CD8-positive, alpha-beta memory T cell (primary cell): ENCODE data around the gene PYGO1. TPM values are rescaled to one million over a fixed set of nuclear protein-coding genes. Genes with fewer than 3 reads are reported as not detected.

Source experiments
- CTCF ChIA-PET: fragments of 350-600 bp; sonication (Branson Sonifier 250); formaldehyde crosslinking; loops from one replicate; lab custom pipeline; 2021; ENCODE audit warnings: antibody characterized with exemption; lab: Charles Lee
- POLR2A ChIA-PET: fragments of 350-600 bp; sonication (Branson Sonifier 250); formaldehyde crosslinking; loops from one replicate; lab custom pipeline; 2021; ENCODE audit warnings: antibody characterized with exemption; lab: Charles Lee
- DNase-seq, 5 donors: peaks; one replicate each; pipeline versions ENCODE4 v3.0.0 to v3.0.0-alpha.2; 2020 to 2022; ENCODE audit warnings: mixed read lengths in 1 of 5
- H3K27ac ChIP-seq: one replicate; pipeline ENCODE4 v1.7.0; 2013; ENCODE audit warnings: low read depth, mild to moderate bottlenecking, low read length, moderate library complexity
- H3K27me3 ChIP-seq: 2 replicates; pipeline ENCODE4 v1.7.0; 2013; ENCODE audit warnings: low read length, mild to moderate bottlenecking; ENCODE audit not compliant: insufficient read depth, poor library complexity, severe bottlenecking
- H3K36me3 ChIP-seq: 2 replicates; pipeline ENCODE4 v1.7.0; 2013; ENCODE audit warnings: mild to moderate bottlenecking, low read length, moderate library complexity; ENCODE audit not compliant: insufficient read depth
- H3K4me1 ChIP-seq: 2 replicates; pipeline ENCODE4 v1.7.0; 2013; ENCODE audit warnings: mild to moderate bottlenecking, low read length, moderate library complexity; ENCODE audit not compliant: insufficient read depth
- H3K4me3 ChIP-seq: 2 replicates; pipeline ENCODE4 v1.7.0; 2013; ENCODE audit warnings: mild to moderate bottlenecking, low read length
- H3K9me3 ChIP-seq: 2 replicates; pipeline ENCODE4 v1.7.0; 2013; ENCODE audit warnings: mild to moderate bottlenecking, low read length
- H3K27ac Mint-ChIP-seq, 8 donors: one replicate each; pipeline ENCODE4 v1.8.0; 2020 to 2021; ENCODE audit warnings: mixed read lengths in 8 of 8, mild to moderate bottlenecking in 6 of 8, inconsistent platforms in 3 of 8, moderate library complexity in 3 of 8
- H3K27me3 Mint-ChIP-seq, 2 donors: one replicate each; pipeline ENCODE4 v1.8.0; 2020 to 2021; ENCODE audit warnings: mixed read lengths in 2 of 2, mild to moderate bottlenecking in 1 of 2, moderate library complexity in 1 of 2
- H3K36me3 Mint-ChIP-seq, 3 donors: one replicate each; pipeline ENCODE4 v1.8.0; 2020 to 2021; ENCODE audit warnings: mixed read lengths in 3 of 3, inconsistent platforms in 1 of 3, mild to moderate bottlenecking in 1 of 3
- H3K4me1 Mint-ChIP-seq, 3 donors: one replicate each; pipeline ENCODE4 v1.8.0; 2020 to 2021; ENCODE audit warnings: mixed read lengths in 3 of 3, inconsistent platforms in 1 of 3, mild to moderate bottlenecking in 1 of 3
- H3K4me3 Mint-ChIP-seq, 7 donors: one replicate each; pipeline ENCODE4 v1.8.0; 2020 to 2021; ENCODE audit warnings: mixed read lengths in 7 of 7, mild to moderate bottlenecking in 6 of 7, moderate library complexity in 4 of 7, inconsistent platforms in 2 of 7
- H3K9me3 Mint-ChIP-seq, 5 donors: one replicate each; pipeline ENCODE4 v1.8.0; 2020 to 2022; ENCODE audit warnings: mixed read lengths in 5 of 5, mild to moderate bottlenecking in 3 of 5, moderate library complexity in 2 of 5, inconsistent platforms in 1 of 5
- polyA plus RNA-seq: library from polyadenylated mRNA; unstranded; fragments of 300-500 nt; fragmentation: Illumina TruSeq; gene quantifications from one replicate; pipeline ENCODE4 v1.2.3, GENCODE V29; 2021
- total RNA-seq, 2 experiments: library from RNA; stranded (reverse); gene quantifications; one replicate each; pipeline ENCODE4 v1.2.3, GENCODE V29; 2021

The PYGO1 gene
- total and polyA plus RNA-seq, 3 experiments from 2014 or later: 0.07 TPM; not detected in 2

DNA sequence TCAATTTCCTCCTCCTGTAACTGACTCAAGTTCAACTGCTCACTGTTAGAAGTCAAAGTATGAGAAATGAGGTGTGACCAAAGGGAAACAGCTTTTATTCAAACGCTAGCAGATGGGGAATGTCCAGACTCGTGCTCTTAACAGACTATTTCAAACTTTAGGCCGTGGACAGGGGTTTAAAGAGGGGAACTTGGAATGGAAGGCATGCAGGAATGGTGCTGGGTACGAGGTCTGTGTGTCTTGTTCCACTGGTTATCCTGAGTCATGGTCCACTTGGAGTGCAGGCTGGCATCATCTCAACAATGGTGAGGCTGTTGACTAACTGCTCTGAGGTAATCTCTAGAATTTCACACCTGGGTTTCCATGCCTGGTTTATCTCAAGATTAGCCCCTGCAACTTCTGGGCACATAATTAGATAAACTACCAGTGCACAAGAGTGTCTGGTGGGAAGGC is 57.3 kb downstream of the PYGO1 start:
- CTCF ChIA-PET: no interaction called here
- Mint-ChIP-seq H3K9me3 (peaks cover 0 to 5% (median 0%) of the 10 kb centered on the region in 5 donors), H3K36me3 (peaks cover 0 to 3% (median 0%) of the 10 kb centered on the region in 3 donors), H3K4me3 (no peak overlapping the region), H3K27ac (no peak overlapping the region), H3K27me3 (peaks cover 7 to 8% of the 10 kb centered on the region in 2 donors), H3K4me1 (peaks cover 0 to 10% (median 6%) of the 10 kb centered on the region in 3 donors)
- H3K4me3 ChIP-seq: no peak overlapping the region
- no peak overlapping the region for H3K27ac ChIP-seq
- H3K27me3 ChIP-seq: no peaks in the 10 kb centered on the region
- DNase-seq: no peak
- no peaks in the 10 kb centered on the region for H3K4me1 ChIP-seq
- H3K36me3 ChIP-seq: no peaks in the 10 kb centered on the region
- H3K9me3 ChIP-seq: no peaks in the 10 kb centered on the region
- POLR2A ChIA-PET: interaction anchor here (0.6 kb wide), 1 partner anchor 323 kb away, joined by 3 read pairs; no protein-coding TSS in a partner anchor

DNA sequence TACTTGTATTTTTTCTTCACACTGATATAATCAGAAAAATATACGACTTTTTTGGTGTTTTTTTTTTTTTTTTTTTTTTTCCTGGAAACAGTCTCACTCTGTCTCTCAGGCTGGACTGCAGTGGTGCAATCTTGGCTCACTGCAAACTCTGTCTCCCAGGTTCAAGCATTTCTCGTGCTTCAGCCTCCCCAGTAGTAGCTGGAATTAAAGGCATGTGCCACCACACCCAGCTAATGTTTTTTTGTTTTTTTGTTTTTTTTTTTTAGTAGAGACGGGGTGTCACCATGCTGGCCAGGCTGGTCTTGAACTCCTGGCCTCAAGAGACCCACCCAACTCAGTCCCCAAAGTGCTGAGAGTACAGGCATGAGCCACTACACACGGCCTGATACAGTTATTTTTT is 59.3 kb downstream of the PYGO1 start:
- Histone ChIP-seq H3K27ac (no peak overlapping the region), H3K4me1 (no peaks in the 10 kb centered on the region), H3K27me3 (no peaks in the 10 kb centered on the region), H3K4me3 (no peak overlapping the region), H3K36me3 (no peaks in the 10 kb centered on the region), H3K9me3 (no peaks in the 10 kb centered on the region)
- H3K4me3 Mint-ChIP-seq: no peak overlapping the region
- DNase-seq: no peak
- H3K4me1 Mint-ChIP-seq: no peaks in the 10 kb centered on the region
- CTCF ChIA-PET: no interaction called here
- peaks cover 8 to 20% of the 10 kb centered on the region in 2 donors for H3K27me3 Mint-ChIP-seq
- no peak overlapping the region for H3K27ac Mint-ChIP-seq
- peaks cover 0 to 9% (median 0%) of the 10 kb centered on the region in 5 donors for H3K9me3 Mint-ChIP-seq
- H3K36me3 Mint-ChIP-seq: peaks cover 0 to 3% (median 0%) of the 10 kb centered on the region in 3 donors
- POLR2A ChIA-PET: interaction anchor here (0.7 kb wide), 1 partner anchor 76 kb away, joined by 6 read pairs; no protein-coding TSS in a partner anchor

DNA sequence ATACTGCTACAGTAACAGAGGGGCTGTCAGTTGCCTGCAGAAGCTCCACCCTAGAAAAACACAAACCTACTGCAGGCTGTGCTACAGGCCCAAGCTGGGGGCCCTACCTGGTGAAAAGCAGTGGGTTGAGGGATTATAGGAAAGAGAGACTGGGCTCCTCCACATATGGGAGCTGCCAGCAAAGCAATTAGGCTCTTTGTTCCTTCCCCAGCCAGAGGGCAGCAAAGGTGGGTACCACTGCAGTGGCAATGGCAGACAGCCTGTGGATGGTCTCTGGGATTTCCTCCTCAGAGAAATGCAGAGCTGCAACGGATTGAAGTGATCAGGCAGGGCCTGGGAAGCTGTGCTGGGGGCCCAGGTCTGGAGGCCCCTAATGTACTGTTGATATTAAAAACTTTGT is 61.0 kb downstream of the PYGO1 start:
- no peak for DNase-seq
- Mint-ChIP-seq H3K4me3 (no peak overlapping the region), H3K4me1 (no peaks in the 10 kb centered on the region), H3K27ac (no peak overlapping the region), H3K27me3 (peaks cover 9 to 34% of the 10 kb centered on the region in 2 donors), H3K9me3 (peaks cover 0 to 6% (median 0%) of the 10 kb centered on the region in 5 donors), H3K36me3 (peaks cover 0 to 3% (median 0%) of the 10 kb centered on the region in 3 donors)
- Histone ChIP-seq H3K4me1 (no peaks in the 10 kb centered on the region), H3K27ac (no peak overlapping the region), H3K4me3 (no peak overlapping the region), H3K9me3 (no peaks in the 10 kb centered on the region), H3K27me3 (no peaks in the 10 kb centered on the region), H3K36me3 (no peaks in the 10 kb centered on the region)
- POLR2A ChIA-PET: no interaction called here
- CTCF ChIA-PET: no interaction called here

DNA sequence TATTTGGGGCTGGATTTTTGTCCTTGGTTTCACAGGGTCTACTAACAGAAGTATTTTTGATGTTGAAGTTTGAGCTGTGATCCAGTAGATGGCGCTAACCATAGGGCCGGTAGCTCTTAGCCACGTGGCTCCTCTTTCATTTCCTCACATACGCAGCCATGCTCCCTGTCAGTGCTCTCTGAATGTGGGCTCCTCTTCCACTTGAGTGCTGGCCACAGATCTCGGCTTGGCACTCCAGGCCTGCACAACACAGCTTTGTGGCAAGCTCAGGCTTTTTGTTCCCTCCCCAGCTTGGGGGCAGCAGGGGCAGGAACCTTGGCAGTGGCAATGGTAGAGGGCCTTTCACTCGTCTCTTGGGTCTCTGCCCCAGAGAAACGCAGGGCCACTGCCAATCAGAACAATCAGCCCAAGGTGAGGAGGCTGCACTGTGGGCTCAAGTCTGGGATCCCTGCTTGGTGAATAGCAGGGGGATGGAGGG is 61.5 kb downstream of the PYGO1 start:
- Mint-ChIP-seq H3K27ac (no peak overlapping the region), H3K4me1 (no peaks in the 10 kb centered on the region), H3K27me3 (peaks cover 11 to 34% of the 10 kb centered on the region in 2 donors), H3K36me3 (peaks cover 0 to 3% (median 0%) of the 10 kb centered on the region in 3 donors), H3K9me3 (peaks cover 0 to 6% (median 0%) of the 10 kb centered on the region in 5 donors), H3K4me3 (no peak overlapping the region)
- CTCF ChIA-PET: no interaction called here
- peak in 1 of 5 donors; percentile 9 for DNase-seq
- no peaks in the 10 kb centered on the region for H3K27me3 ChIP-seq
- H3K9me3 ChIP-seq: no peaks in the 10 kb centered on the region
- no peak overlapping the region for H3K4me3 ChIP-seq
- POLR2A ChIA-PET: no interaction called here
- H3K36me3 ChIP-seq: no peaks in the 10 kb centered on the region
- no peak overlapping the region for H3K27ac ChIP-seq
- H3K4me1 ChIP-seq: no peaks in the 10 kb centered on the region

DNA sequence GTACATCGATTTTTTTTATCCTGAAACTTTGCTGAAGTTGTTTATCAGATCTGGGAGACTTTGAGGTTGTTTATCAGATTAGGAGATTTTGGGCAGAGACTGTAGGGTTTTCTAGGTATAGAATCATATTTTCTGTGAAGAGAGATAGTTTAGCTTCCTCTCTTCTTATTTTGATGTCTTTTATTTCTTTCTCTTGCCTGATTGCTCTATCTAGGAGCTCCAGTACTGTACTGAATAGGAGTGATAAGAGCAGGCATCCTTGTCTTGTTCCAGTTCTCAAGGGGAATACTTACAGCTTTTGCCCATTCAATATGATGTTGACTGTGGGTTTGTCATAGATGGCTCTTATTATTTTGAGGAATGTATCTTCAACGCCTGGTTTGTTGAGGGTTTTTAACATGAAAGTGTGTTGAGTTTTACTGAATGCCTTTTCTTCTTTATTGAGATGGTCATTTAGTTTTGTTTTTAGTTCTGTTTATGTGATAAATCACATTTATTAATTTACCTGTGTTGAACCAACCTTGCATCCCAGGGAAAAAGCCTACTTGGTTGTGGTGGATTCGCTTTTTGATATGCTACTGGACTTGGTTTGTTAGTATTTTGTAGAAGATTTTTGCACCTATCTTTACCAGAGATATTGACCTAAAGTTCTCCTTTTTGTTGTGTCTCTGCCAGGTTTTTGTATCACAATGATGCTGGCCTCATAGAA is 65.2 kb downstream of the PYGO1 start:
- DNase-seq: no peak
- Mint-ChIP-seq H3K4me1 (no peaks in the 10 kb centered on the region), H3K4me3 (no peak overlapping the region), H3K36me3 (no peaks in the 10 kb centered on the region), H3K9me3 (peaks cover 0 to 11% (median 3%) of the 10 kb centered on the region in 5 donors), H3K27ac (no peak overlapping the region), H3K27me3 (peaks cover 10 to 39% of the 10 kb centered on the region in 2 donors)
- ChIA-PET CTCF (no interaction called here), POLR2A (no interaction called here)
- no peak overlapping the region for H3K4me3 ChIP-seq
- no peak overlapping the region for H3K27ac ChIP-seq
- no peaks in the 10 kb centered on the region for H3K9me3 ChIP-seq
- H3K27me3 ChIP-seq: no peaks in the 10 kb centered on the region
- H3K4me1 ChIP-seq: no peaks in the 10 kb centered on the region
- H3K36me3 ChIP-seq: no peaks in the 10 kb centered on the region

DNA sequence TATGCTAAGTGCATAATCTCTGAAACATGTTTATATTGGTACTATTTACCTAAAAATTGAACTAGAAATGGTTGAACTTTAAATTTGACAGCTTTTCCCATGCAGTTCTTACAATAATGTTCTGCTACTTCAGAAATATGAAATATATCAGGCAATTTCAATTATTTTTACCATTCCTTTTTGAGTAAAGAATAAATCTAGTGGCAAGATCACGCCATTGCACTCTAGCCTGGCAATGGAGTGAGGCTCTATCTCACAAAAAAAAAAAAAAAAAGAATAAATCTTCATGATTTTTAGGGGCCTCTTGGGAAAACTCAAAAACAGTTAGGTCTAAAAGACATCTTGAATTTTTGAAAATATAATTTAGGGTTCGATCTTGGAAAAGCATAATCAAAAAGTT is 69.5 kb downstream of the PYGO1 start:
- Histone ChIP-seq H3K27me3 (no peaks in the 10 kb centered on the region), H3K4me3 (no peak overlapping the region), H3K27ac (no peak overlapping the region), H3K9me3 (no peaks in the 10 kb centered on the region), H3K4me1 (no peaks in the 10 kb centered on the region), H3K36me3 (no peaks in the 10 kb centered on the region)
- no peak for DNase-seq
- CTCF ChIA-PET: no interaction called here
- H3K4me3 Mint-ChIP-seq: no peak overlapping the region
- no peaks in the 10 kb centered on the region for H3K4me1 Mint-ChIP-seq
- peaks cover 0 to 5% (median 0%) of the 10 kb centered on the region in 5 donors for H3K9me3 Mint-ChIP-seq
- H3K36me3 Mint-ChIP-seq: no peaks in the 10 kb centered on the region
- POLR2A ChIA-PET: no interaction called here
- H3K27me3 Mint-ChIP-seq: peaks cover 4 to 22% of the 10 kb centered on the region in 2 donors
- H3K27ac Mint-ChIP-seq: no peak overlapping the region

DNA sequence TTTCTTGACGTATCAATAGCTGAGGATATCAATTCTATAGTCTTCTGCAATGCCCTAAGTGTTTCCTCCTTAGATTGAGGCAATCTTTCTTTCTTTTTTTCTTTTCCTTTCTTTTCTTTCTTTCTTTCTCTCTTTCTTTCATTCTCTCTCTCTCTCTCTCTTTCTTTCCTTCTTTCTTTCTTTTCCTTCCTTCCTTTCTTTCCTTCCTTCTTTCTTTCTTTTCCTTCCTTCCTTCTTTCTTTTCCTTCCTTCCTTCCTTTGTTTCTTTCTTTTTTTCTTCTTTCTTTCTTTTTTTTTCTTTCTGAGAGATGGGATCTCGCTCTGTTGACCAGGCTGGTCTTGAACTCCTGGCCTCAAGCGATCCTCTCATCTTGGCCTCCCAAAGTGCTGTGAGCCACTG is 70.1 kb downstream of the PYGO1 start:
- H3K4me1 ChIP-seq: no peaks in the 10 kb centered on the region
- Mint-ChIP-seq H3K4me1 (no peaks in the 10 kb centered on the region), H3K4me3 (no peak overlapping the region), H3K9me3 (peaks cover 0 to 5% (median 0%) of the 10 kb centered on the region in 5 donors), H3K27me3 (peaks cover 3 to 18% of the 10 kb centered on the region in 2 donors), H3K27ac (no peak overlapping the region), H3K36me3 (no peaks in the 10 kb centered on the region)
- no peaks in the 10 kb centered on the region for H3K9me3 ChIP-seq
- ChIA-PET POLR2A (no interaction called here), CTCF (no interaction called here)
- no peaks in the 10 kb centered on the region for H3K36me3 ChIP-seq
- no peak for DNase-seq
- no peaks in the 10 kb centered on the region for H3K27me3 ChIP-seq
- H3K27ac ChIP-seq: no peak overlapping the region
- H3K4me3 ChIP-seq: no peak overlapping the region

DNA sequence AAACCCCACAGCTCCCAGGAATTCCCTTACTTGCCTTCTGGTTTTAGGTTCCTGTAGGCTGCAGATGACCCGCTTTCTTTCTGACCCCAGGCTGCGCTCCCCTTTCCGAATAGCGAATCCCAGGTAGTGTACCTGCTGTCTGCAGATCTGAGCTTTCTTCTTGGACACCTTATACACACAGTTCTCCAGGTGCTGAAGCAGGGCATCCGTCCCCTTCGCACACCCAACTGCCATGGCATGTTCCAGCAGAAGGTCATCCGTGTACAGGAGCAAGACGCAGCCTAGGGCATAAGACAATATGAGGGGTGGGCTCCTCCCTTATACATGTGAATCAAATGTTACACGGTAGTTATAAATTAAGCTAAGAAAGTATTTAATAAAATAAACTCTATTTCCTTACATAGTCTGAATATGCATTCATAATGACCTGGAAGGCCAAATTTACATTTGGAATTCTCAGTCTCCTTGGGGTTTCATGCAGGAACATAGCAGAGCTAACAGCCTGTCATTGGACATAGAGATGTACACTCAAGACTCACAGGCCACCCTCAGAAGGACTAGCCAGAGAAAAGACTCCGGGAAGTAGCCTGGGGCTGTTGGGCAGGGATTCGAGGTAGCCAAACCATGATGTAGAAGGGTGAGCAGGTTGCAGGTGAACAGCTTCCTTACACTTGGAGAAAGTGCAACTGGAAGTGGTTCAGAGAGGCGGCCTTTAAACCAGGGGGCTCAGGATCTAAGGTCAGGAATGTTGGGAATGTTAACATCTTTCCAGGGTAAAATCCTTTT is 72.0 kb downstream of the PYGO1 start:
- H3K9me3 Mint-ChIP-seq: peaks cover 0 to 5% (median 0%) of the 10 kb centered on the region in 5 donors
- Histone ChIP-seq H3K4me1 (no peaks in the 10 kb centered on the region), H3K36me3 (no peaks in the 10 kb centered on the region), H3K27me3 (no peaks in the 10 kb centered on the region), H3K27ac (no peak overlapping the region), H3K4me3 (no peak overlapping the region), H3K9me3 (no peaks in the 10 kb centered on the region)
- CTCF ChIA-PET: interaction anchor here (0.6 kb wide), 1 partner anchor 30 kb away, joined by 3 read pairs; no protein-coding TSS in a partner anchor
- POLR2A ChIA-PET: no interaction called here
- no peak overlapping the region for H3K4me3 Mint-ChIP-seq
- no peak overlapping the region for H3K27ac Mint-ChIP-seq
- no peaks in the 10 kb centered on the region for H3K36me3 Mint-ChIP-seq
- no peaks in the 10 kb centered on the region for H3K4me1 Mint-ChIP-seq
- DNase-seq: no peak
- peaks cover 1 to 20% of the 10 kb centered on the region in 2 donors for H3K27me3 Mint-ChIP-seq
